Muscle of back (tissue), 11 donors: ENCODE measurements around the gene SCN5A. TPM values are rescaled to one million over a fixed set of nuclear protein-coding genes. Genes with fewer than 3 reads are reported as not detected.

Experiments used
- DNase-seq, 3 donors: peaks; one replicate each; pipeline versions ENCODE4 v3.0.0 to v3.0.0-alpha.2; 2013
- polyA plus RNA-seq, 10 donors: library from polyadenylated mRNA; unstranded; fragments of 120-200 nt; gene quantifications; one replicate each; pipeline ENCODE4 v1.2.1, GENCODE V29; 2013; ENCODE audit not compliant: insufficient read length in 10 of 10

Gene SCN5A
- polyA plus RNA-seq, 10 donors: 3.0 to 8.0 (median 4.7) TPM

DNA sequence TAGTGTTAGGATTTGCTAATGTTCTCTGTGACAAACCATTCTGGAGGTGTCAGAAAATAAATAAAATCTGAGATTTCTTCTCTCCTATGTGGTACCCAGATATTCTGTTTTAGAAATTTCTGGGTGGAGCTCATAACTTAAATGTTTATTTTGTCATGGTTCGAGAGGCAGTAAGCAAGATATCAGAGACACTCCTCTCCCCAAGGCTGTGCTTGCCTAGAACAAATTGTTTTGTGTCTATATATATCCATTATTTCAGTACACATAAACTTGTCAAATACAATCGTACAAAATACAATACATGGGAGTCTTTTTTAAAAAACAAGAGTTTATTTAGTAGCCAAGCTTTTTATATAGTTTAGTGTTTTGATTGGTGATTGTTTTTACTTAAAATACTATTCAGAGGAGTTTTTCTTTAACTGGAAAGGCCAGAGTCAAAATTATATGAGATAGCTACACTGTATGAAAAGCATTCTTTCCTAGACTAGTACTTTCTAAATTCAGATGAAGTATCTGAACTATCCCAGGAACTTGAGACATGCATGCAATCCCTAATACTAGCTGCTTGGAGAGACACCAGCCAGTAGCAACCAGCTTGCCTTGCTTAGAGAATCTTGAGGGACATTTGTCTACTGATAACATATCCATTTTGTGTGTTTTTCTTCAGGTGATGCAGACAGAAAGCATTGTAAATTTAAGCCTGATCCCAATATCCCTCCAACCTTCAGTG lies 148.6 kb downstream of the SCN5A start:
- DNase-seq: no peak

Other genes starting within 250 kb of the SCN5A start
- 10 to 100 TPM; 11.1 to 16.4 (median 12.6) TPM for gene ACVR2B, start 195.8 kb downstream of the SCN5A start, polyA plus RNA-seq
- 10 to 100 TPM; 10.9 to 26.4 (median 14.0) TPM for gene EXOG, start 153.3 kb downstream of the SCN5A start, polyA plus RNA-seq
- gene SCN10A, start 166.5 kb upstream of the SCN5A start, polyA plus RNA-seq: not detected